ENCODE data around the gene HSPA12A. TPM values are rescaled to one million over a fixed set of nuclear protein-coding genes. Genes with fewer than 3 reads are reported as not detected.

HSPA12A gene
- total and polyA plus RNA-seq, 2 of the 13 experiments (the other 11 are each of a cell fraction or from before 2014, with no cell fraction given) = 6.4 to 13.6 TPM

DNA sequence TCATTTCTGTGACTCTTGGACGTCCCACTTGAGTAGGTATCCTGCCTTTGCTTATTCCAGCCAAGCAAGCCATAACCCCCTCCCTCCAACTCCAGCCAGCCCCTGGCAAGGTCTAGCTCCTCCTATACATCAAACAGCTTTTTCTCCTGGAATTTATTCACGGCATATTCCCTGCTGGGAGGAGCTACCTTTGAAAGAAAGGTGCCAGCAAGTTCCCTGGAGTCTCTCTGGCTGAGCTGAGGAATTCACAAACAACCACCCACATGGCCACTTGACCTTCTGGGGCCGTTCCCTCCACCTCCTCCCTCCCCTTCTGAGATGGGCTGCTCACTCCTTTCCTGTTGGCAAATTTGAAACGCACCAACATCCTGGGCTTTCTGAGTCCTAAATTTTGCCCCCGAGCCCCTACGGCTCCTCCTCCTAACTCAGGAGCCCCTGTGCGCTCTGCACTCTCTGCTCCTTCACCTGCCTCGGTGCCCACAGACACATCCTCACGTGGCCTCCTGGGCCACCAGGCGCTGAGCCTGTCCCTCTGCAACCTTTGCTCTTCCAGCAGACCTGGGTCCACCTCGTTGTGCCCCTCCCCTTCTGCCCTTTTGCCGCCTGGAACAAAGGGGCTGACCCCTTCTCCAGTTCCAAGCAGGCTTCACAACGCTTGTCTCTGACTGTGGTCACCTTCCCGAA, 48.0 kb downstream of the HSPA12A start (continued):
- no peak for TF ChIP-seq CERS6 (CRISPR knock-in tag; IDR thresholded peaks at IDR 0.05)
- TF ChIP-seq ZNF3 (CRISPR knock-in tag; IDR thresholded peaks at IDR 0.05) = no peak
- TF ChIP-seq ZNF136 (CRISPR knock-in tag; IDR thresholded peaks at IDR 0.05; ENCODE audit: low read depth) = no peak
- no peak for TF ChIP-seq ZNF180 (CRISPR knock-in tag; IDR thresholded peaks at IDR 0.05; ENCODE audit: borderline replicate concordance, low read depth)
- TF ChIP-seq ZMAT3 (CRISPR knock-in tag; conservative IDR thresholded peaks at IDR 0.05) = 0 out of 2 replicates have a peak, but pooled peaks have one; percentile 6
- TF ChIP-seq ZNF780A (CRISPR knock-in tag; IDR thresholded peaks at IDR 0.05) = no peak
- TF ChIP-seq, protein P1, sequence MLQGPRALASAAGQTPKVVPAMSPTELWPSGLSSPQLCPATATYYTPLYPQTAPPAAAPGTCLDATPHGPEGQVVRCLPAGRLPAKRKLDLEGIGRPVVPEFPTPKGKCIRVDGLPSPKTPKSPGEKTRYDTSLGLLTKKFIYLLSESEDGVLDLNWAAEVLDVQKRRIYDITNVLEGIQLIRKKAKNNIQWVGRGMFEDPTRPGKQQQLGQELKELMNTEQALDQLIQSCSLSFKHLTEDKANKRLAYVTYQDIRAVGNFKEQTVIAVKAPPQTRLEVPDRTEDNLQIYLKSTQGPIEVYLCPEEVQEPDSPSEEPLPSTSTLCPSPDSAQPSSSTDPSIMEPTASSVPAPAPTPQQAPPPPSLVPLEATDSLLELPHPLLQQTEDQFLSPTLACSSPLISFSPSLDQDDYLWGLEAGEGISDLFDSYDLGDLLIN (CRISPR knock-in tag; IDR thresholded peaks at IDR 0.05; ENCODE audit: borderline replicate concordance) = no peak
- TF ChIP-seq ZNF274 (CRISPR knock-in tag; IDR thresholded peaks at IDR 0.05) = 0 out of 2 replicates have a peak, but pooled peaks have one; percentile 59
- no peak for TF ChIP-seq RELA (CRISPR knock-in tag; IDR thresholded peaks at IDR 0.05)
- peak; percentile 95 for TF ChIP-seq ZNF343 (CRISPR knock-in tag; IDR thresholded peaks at IDR 0.05)
- no peak for TF ChIP-seq ZBTB21 (CRISPR knock-in tag; IDR thresholded peaks at IDR 0.05)
- TF ChIP-seq ZNF841 (CRISPR knock-in tag; IDR thresholded peaks at IDR 0.05; ENCODE audit: borderline replicate concordance) = no peak
- no peak for TF ChIP-seq GTF2F1 (IDR thresholded peaks at IDR 0.05; ENCODE audit: low read length)
- no peak for TF ChIP-seq ZNF124 (CRISPR knock-in tag; IDR thresholded peaks at IDR 0.05)
- no peak for TF ChIP-seq ZNF431 (CRISPR knock-in tag; IDR thresholded peaks at IDR 0.05; ENCODE audit: borderline replicate concordance, low read depth)
- TF ChIP-seq ZNF724P (CRISPR knock-in tag; IDR thresholded peaks at IDR 0.05; ENCODE audit: borderline replicate concordance) = no peak
- TF ChIP-seq ZSCAN21 (CRISPR knock-in tag; IDR thresholded peaks at IDR 0.05; ENCODE audit: borderline replicate concordance) = peak; percentile 65; the same call in 1 of the 2 replicates
- no peak for TF ChIP-seq NR3C1 (CRISPR knock-in tag; IDR thresholded peaks at IDR 0.05)
- TF ChIP-seq FOXO1 (CRISPR knock-in tag; IDR thresholded peaks at IDR 0.05) = 0 out of 2 replicates have a peak, but pooled peaks have one; percentile 54
- peak; percentile 74 for TF ChIP-seq GATAD2A (CRISPR knock-in tag; IDR thresholded peaks at IDR 0.05)
- 0 out of 2 replicates have a peak, but pooled peaks have one; percentile 30 for TF ChIP-seq PHF21A (CRISPR knock-in tag; IDR thresholded peaks at IDR 0.05)
- peak; percentile 88 for TF ChIP-seq HNF4G (IDR thresholded peaks at IDR 0.05; ENCODE audit: borderline replicate concordance, low read depth, low read length)
- TF ChIP-seq HNF4G (CRISPR knock-in tag; IDR thresholded peaks at IDR 0.05; ENCODE audit: borderline replicate concordance, low read depth) = peak; percentile 95
- TF ChIP-seq ZNF264 (CRISPR knock-in tag; IDR thresholded peaks at IDR 0.05) = 0 out of 2 replicates have a peak, but pooled peaks have one; percentile 42
- TF ChIP-seq SP5 (CRISPR knock-in tag; IDR thresholded peaks at IDR 0.05; ENCODE audit: borderline replicate concordance, low read depth) = peak; percentile 95
- TF ChIP-seq ZNF737 (CRISPR knock-in tag; IDR thresholded peaks at IDR 0.05; ENCODE audit: borderline replicate concordance) = no peak
- TF ChIP-seq, protein P2, sequence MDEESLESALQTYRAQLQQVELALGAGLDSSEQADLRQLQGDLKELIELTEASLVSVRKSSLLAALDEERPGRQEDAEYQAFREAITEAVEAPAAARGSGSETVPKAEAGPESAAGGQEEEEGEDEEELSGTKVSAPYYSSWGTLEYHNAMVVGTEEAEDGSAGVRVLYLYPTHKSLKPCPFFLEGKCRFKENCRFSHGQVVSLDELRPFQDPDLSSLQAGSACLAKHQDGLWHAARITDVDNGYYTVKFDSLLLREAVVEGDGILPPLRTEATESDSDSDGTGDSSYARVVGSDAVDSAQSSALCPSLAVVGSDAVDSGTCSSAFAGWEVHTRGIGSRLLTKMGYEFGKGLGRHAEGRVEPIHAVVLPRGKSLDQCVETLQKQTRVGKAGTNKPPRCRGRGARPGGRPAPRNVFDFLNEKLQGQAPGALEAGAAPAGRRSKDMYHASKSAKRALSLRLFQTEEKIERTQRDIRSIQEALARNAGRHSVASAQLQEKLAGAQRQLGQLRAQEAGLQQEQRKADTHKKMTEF (CRISPR knock-in tag; IDR thresholded peaks at IDR 0.05) = peak; percentile 49; the same call in 1 of the 2 replicates
- TF ChIP-seq, protein P3, sequence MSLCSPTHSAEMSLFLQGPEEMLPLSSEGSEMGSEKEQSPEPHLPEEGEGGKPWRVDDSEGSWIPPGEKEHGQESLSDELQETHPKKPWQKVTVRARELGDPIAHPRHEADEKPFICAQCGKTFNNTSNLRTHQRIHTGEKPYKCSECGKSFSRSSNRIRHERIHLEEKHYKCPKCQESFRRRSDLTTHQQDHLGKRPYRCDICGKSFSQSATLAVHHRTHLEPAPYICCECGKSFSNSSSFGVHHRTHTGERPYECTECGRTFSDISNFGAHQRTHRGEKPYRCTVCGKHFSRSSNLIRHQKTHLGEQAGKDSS (CRISPR knock-in tag; IDR thresholded peaks at IDR 0.05; ENCODE audit: borderline replicate concordance, low read depth) = no peak
